ENCODE data around the gene FRK. TPM values are rescaled to one million over a fixed set of nuclear protein-coding genes. Genes with fewer than 3 reads are reported as not detected.

The FRK gene
- total RNA-seq, 1 donor from 2014 or later = 10.1 TPM

- no peak for DNase-seq (ENCODE audit: low read depth)
Observed at GRCh38 chr6:116036075-116036773, 24.5 kb downstream of the FRK start.

DNA sequence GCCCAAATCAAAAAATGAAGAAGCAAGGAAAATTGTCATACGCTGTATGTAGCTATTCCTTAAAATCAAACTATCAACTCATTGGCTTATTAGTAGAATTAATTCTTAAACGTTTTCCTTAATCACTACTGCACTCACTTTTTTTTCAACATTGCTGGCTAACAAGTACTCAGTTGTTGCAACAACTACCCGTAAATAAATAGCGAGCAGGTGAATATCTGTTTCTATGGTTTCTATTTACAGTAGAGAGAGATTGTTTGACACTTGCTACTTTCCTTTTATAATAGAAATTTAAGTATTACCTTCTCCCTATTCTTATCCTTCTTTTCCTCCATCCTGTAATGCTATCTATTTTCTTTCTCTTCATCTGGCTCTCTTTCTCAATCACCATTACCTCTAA lies 25.1 kb downstream of the FRK start:
- DNase-seq (ENCODE audit: low read depth) = no peak

GRCh38 chr6:116034327-116034726 lies 26.4 kb downstream of the FRK start:
- DNase-seq (ENCODE audit: low read depth) = peak; percentile 66

- no peak for DNase-seq (ENCODE audit: low read depth)
Observed at GRCh38 chr6:116033687-116034303, 26.9 kb downstream of the FRK start.

DNA sequence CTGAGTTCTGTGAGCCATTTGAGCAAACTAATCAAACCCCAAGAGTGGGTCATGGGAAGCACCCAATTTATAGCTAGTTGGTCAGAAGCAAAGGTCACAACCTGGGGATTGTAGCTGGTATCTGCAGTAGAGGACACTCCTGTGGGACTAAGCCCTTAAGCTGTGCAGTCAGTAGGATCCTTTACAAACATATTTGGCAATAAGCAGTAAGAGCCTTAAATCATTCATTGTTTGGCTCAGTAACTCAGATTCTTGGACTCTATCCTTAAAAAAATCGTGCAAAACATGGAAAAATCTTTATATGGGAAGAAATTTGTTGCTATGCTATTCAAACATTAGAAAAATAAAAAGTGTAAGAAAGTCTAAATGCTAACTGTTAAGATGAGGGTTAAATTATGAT lies 29.9 kb downstream of the FRK start:
- DNase-seq (ENCODE audit: low read depth) = no peak

GRCh38 chr6:116029535-116029934 lies 31.2 kb downstream of the FRK start:
- no peak for DNase-seq (ENCODE audit: low read depth)

DNA sequence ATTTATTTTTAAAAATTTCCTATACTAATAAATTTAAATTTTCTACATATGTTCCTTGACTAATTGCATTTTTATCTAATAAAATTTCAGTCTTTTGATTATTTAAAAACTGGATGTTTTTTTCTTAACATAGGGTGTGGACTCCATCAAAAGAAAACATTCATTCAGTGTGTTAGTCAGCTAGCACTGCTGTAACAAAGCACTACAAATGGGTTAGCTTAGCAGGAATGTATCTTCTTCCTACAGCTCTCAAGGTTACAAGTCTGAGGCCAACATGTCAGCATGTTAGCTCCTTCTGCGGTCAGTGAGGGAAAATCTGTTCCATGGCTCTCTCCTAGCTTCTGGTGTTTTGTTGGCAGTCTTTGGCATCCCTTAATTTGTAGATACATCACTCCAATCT lies 32.5 kb downstream of the FRK start:
- DNase-seq (ENCODE audit: low read depth) = no peak

- no peak for DNase-seq (ENCODE audit: low read depth)
Observed at GRCh38 chr6:116027801-116028200, 32.9 kb downstream of the FRK start.

DNA sequence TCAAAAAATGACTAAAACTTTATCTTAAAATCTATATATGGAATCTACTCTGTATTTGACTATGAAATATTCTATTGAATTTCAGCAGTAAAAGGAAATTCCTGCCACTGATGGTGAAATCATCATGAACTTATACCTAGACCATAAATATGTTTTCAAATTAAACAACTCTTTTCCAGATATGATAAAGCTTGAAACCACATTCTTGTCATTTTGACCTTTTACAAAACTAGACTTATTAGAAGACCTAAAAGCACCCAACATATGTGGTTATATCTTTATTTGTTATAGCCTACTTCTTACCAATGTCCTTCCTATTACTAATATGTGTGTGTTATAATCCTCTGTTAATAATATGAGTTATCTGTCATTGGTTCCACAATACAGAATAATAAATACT lies 35.3 kb downstream of the FRK start:
- no peak for DNase-seq (ENCODE audit: low read depth)

- no peak for DNase-seq (ENCODE audit: low read depth)
Observed at GRCh38 chr6:116022841-116023445, 37.7 kb downstream of the FRK start.

GRCh38 chr6:116020738-116021137 lies 40.0 kb downstream of the FRK start:
- DNase-seq (ENCODE audit: low read depth) = no peak

- no peak for DNase-seq (ENCODE audit: low read depth)
Observed at GRCh38 chr6:116019428-116019827, 41.3 kb downstream of the FRK start.

GRCh38 chr6:116018976-116019375 lies 41.7 kb downstream of the FRK start:
- no peak for DNase-seq (ENCODE audit: low read depth)

DNA sequence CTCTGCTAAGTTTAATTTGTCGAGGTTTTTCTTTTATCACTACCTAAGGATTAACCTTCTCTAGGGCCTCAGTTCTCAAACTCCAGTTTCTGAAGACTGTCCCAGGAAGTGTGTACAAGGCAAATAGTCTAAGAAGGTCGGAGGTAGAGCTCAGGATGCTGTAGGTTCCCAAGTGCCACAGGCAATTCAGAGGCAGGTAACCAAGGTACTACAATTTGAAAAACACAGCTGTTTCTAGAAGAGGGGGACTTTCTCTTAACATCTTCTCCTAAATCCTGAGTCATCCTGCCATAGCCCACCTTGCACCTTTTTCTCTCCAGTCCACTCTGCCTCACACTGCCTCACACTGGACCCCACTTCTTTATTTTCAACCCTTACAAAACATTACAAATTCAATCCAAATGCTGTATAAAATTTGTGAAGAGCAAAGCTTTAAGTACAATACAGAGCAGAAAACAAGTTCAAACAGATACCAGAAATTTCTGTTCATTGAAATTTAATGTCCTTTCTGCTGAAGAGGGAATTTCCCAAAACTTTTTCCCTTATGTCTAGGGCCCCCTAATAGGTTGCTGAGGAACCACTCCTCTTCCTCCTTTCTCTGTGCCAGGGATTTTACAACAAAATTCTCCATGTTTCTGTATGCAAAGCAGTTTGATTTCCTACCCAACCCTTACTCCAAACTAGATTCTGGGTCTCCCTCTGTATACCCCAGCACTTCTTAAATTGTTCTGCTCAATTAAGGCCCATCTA lies 43.0 kb downstream of the FRK start:
- DNase-seq (ENCODE audit: low read depth) = no peak

GRCh38 chr6:116016846-116017545 lies 43.7 kb downstream of the FRK start:
- no peak for DNase-seq (ENCODE audit: low read depth)

DNA sequence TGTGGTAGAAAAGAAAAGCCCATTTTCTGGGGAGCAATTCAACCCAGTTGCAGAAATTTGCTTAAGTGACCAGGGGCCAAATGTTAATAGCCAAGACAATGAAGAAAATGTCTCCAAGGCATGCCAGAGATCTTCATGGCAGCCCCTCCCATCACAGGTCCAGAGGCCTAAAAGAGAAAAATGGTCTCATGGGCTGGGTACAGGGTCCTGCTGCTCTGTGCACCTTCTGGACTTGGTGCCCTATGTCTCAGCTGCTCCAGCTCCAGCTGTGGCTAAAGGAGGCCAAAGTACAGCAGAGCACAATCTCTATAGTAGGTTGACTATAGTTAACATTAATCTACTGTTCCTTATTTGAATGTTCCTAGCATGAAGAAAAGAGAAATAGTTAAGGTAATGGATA lies 44.7 kb downstream of the FRK start:
- DNase-seq (ENCODE audit: low read depth) = no peak

DNA sequence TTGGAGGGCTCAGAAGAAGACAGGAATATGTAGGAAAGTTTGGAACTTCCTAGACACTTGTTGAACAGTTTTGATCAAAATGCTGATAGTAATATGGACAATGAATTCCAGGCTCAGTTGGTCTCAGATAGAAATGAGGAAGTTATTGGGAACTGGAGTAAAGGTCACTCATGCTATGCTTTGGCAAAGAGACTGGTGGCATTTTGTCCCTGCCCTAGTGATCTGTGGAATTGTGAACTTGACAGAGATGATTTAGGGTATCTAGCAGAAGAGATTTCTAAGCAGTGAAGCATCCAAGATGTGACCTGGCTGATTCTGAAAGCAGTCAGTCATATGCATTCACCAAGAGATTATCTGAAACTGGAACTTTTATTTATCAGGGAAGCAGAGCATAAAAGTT lies 45.1 kb downstream of the FRK start:
- DNase-seq (ENCODE audit: low read depth) = no peak

GRCh38 chr6:116012951-116013350 lies 47.7 kb downstream of the FRK start:
- no peak for DNase-seq (ENCODE audit: low read depth)

GRCh38 chr6:116012471-116012949 lies 48.2 kb downstream of the FRK start:
- no peak for DNase-seq (ENCODE audit: low read depth)

DNA sequence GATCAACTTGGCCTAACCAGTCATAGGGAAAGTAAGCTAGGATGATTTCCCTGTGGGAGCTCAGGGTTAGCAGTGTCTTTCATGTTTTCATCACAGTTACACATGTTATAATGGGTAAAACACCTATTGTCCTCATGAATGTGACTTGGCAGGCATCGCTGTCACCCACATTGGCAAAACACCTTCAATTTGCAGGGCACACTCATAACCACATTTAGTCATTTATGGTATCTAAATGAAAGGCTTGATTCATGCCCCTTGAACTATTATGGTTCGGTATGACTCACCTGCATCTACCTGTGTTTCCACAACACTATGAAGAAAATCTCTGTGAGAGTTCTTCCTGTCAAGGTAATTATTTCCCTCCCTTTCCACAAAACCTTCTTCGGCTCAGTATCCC lies 49.2 kb downstream of the FRK start:
- no peak for DNase-seq (ENCODE audit: low read depth)

- DNase-seq (ENCODE audit: low read depth) = peak; percentile 89
Observed at GRCh38 chr6:116010790-116011401, 49.8 kb downstream of the FRK start.
